ENCODE data around the gene SPATA6L.

DNA sequence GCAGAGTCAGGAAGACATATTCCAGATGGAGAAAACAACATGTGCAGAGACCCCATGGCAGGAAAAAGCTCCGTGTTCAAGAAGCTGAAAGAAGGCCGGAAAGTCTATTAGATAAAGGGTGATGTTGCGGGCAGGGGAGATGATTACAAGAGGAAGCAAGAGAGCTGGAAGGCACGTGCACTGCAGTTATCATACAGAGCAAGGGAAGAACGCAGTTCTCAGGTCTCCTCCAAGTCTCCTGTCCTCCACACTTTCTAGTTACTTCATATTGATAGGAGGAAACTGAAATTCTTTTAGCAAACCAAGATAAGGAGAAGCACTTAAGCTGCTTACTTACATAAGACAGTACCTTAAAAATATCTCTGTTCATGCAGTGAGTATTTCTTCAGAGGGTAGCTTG, 62.5 kb downstream of the SPATA6L start:
- TF ChIP-seq, protein P1, sequence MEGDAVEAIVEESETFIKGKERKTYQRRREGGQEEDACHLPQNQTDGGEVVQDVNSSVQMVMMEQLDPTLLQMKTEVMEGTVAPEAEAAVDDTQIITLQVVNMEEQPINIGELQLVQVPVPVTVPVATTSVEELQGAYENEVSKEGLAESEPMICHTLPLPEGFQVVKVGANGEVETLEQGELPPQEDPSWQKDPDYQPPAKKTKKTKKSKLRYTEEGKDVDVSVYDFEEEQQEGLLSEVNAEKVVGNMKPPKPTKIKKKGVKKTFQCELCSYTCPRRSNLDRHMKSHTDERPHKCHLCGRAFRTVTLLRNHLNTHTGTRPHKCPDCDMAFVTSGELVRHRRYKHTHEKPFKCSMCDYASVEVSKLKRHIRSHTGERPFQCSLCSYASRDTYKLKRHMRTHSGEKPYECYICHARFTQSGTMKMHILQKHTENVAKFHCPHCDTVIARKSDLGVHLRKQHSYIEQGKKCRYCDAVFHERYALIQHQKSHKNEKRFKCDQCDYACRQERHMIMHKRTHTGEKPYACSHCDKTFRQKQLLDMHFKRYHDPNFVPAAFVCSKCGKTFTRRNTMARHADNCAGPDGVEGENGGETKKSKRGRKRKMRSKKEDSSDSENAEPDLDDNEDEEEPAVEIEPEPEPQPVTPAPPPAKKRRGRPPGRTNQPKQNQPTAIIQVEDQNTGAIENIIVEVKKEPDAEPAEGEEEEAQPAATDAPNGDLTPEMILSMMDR (IDR thresholded peaks at IDR 0.05) = no peak
- no peak for TF ChIP-seq POLR2A (IDR thresholded peaks at IDR 0.05)

Data from thyroid gland (tissue), 4 donors.